ENCODE data around the gene CIAPIN1.

CIAPIN1 gene

DNA sequence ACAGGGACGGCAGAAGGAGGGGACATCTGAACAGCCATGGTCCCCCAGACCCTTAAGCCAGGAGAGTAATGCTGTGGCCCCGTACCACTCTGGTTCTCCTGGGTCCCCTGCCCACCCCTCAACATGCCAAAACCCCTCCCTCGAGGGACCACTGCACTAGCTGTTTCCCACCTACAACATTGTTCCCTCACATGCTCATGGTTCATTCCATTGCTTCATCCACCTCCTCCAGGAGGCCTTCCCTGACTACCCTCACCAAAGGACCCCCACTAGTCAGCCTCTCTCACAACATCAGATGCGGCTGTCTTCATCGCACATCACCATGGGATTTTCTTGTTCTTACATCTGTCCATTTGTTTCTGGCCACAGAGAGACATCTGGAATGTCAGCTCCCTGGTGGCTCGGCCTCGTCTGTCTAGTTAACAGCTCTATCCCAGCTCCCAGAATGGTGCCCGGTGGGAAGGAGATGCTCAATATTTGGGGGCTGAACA is 37.4 kb upstream of the CIAPIN1 start:
- Histone ChIP-seq H3K27me3 (ENCODE audit: insufficient read depth, low read length, poor library complexity) (no peaks in the 10 kb centered on the region), H3K27ac (ENCODE audit: low read length) (no peak overlapping the region), H3K9me3 (ENCODE audit: insufficient read depth, low read length, severe bottlenecking) (no peaks in the 10 kb centered on the region), H4K20me1 (ENCODE audit: insufficient read depth, low read length) (peaks cover 15% of the 10 kb centered on the region; the same call in 1 of the 2 replicates), H3K4me1 (ENCODE audit: insufficient read depth, low read length) (peaks cover 17% of the 10 kb centered on the region), H3K79me2 (ENCODE audit: insufficient read depth, low read length) (no peaks in the 10 kb centered on the region), H3K36me3 (ENCODE audit: insufficient read depth, low read length) (no peaks in the 10 kb centered on the region), H3K4me2 (ENCODE audit: insufficient read depth, low read length) (peak overlapping the region; percentile 80; the same call in 1 of the 2 replicates), H3K9ac (ENCODE audit: low read depth, low read length) (no peak overlapping the region), H2AFZ (ENCODE audit: low read depth, low read length) (no peak overlapping the region), H3K4me3 (ENCODE audit: low read depth in 1 of 2, low read length in 2 of 2) (no peak overlapping the region)
- no peak for ATAC-seq (ENCODE audit: insufficient read depth, low read depth)
- DNase-seq, result no peak
- no peak for TF ChIP-seq EZH2 (IDR thresholded peaks at IDR 0.05; ENCODE audit: borderline replicate concordance, low read depth, low read length, severe bottlenecking)
- TF ChIP-seq, protein P1, sequence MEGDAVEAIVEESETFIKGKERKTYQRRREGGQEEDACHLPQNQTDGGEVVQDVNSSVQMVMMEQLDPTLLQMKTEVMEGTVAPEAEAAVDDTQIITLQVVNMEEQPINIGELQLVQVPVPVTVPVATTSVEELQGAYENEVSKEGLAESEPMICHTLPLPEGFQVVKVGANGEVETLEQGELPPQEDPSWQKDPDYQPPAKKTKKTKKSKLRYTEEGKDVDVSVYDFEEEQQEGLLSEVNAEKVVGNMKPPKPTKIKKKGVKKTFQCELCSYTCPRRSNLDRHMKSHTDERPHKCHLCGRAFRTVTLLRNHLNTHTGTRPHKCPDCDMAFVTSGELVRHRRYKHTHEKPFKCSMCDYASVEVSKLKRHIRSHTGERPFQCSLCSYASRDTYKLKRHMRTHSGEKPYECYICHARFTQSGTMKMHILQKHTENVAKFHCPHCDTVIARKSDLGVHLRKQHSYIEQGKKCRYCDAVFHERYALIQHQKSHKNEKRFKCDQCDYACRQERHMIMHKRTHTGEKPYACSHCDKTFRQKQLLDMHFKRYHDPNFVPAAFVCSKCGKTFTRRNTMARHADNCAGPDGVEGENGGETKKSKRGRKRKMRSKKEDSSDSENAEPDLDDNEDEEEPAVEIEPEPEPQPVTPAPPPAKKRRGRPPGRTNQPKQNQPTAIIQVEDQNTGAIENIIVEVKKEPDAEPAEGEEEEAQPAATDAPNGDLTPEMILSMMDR (IDR thresholded peaks at IDR 0.05; ENCODE audit: borderline replicate concordance, extremely low read depth, low read length, poor library complexity, severe bottlenecking), result no peak

DNA sequence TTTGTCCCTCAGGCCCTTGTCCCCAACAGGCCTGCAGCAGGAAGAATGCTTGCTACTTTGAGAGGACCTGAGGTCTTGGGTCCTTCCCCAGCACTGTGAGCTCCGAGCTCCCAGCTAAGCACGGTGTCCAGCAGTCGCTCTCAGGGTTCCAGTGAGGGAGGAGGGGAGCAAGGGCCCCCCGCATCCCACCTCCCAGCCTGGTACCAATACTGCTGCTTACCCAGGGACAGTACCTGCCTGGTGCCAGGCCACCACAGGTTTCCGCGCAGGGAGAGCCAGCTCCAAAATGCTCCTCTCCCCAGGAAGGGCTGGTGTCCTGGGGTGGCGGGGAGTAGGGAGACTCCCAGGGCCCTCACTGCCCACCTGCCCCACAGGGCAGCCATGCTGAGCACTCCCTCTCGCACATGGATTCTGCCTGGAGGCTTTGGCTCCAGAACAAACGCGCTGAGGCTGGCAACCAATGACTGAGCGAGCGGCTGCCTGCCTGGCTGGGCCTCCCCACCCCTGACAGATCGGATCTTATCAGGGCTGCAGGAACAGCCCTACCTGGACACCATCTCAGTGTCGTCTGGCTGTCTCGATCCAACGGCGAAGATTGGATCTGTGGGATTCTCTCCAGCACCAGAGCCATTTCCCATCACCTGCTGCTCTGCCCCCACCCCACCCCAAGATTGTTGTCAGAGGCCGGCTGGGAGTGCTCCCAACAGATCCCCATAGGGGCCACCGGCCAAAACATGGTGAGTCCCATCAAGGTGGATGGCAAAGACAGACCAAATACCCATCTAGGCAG is 36.7 kb upstream of the CIAPIN1 start:
- no peaks in the 10 kb centered on the region for H3K79me2 ChIP-seq (ENCODE audit: insufficient read depth, low read length)
- no peak overlapping the region for H3K4me2 ChIP-seq (ENCODE audit: insufficient read depth, low read length)
- H3K27ac ChIP-seq (ENCODE audit: low read length), result no peak overlapping the region
- H3K4me3 ChIP-seq (ENCODE audit: low read depth in 1 of 2, low read length in 2 of 2), result no peak overlapping the region
- peaks cover 15% of the 10 kb centered on the region; the same call in 1 of the 2 replicates for H4K20me1 ChIP-seq (ENCODE audit: insufficient read depth, low read length)
- H3K36me3 ChIP-seq (ENCODE audit: insufficient read depth, low read length), result no peaks in the 10 kb centered on the region
- DNase-seq (no peak), ATAC-seq (ENCODE audit: insufficient read depth, low read depth) (no peak)
- no peak overlapping the region for H2AFZ ChIP-seq (ENCODE audit: low read depth, low read length)
- H3K9ac ChIP-seq (ENCODE audit: low read depth, low read length), result no peak overlapping the region
- H3K27me3 ChIP-seq (ENCODE audit: insufficient read depth, low read length, poor library complexity), result no peaks in the 10 kb centered on the region
- H3K9me3 ChIP-seq (ENCODE audit: insufficient read depth, low read length, severe bottlenecking), result no peaks in the 10 kb centered on the region
- TF ChIP-seq EZH2 (IDR thresholded peaks at IDR 0.05; ENCODE audit: borderline replicate concordance, low read depth, low read length, severe bottlenecking), result no peak
- TF ChIP-seq, protein P1 (IDR thresholded peaks at IDR 0.05; ENCODE audit: borderline replicate concordance, extremely low read depth, low read length, poor library complexity, severe bottlenecking), result no peak
- H3K4me1 ChIP-seq (ENCODE audit: insufficient read depth, low read length), result peaks cover 17% of the 10 kb centered on the region

DNA sequence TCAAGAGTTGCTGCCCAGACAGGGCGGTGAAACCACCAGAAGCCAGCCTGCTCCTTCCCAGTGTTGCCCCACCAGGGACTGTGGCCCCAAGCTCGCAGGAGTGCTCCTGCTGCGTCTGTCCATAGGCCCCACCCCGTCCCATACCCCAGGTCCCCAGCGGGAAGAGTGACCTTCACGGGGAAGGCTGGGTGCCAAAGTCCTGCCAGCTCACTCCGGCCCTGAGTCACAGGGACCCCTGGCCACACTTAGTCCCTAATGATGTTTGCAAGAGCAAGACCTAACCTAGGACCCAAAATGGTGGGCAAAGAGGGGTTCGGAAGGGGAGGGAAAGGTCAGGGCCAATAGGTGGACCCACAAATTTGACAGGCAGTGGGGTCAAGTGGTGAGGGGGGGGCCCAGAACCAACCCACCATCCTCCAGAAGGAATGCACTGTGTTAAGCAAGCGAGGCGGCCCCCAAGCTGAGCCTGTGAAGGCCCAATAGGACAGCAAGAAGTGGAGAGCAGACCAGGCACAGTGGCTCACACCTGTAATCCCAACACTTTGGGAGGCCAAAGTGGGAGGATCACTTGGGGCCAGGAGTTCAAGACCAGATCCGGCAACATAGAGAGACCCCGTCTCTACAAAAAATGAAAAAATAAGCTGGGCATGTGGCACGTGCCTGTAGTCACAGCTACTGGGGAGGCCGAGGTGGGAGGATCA is 35.8 kb upstream of the CIAPIN1 start:
- Histone ChIP-seq H3K9ac (ENCODE audit: low read depth, low read length) (no peak overlapping the region), H3K4me3 (ENCODE audit: low read depth in 1 of 2, low read length in 2 of 2) (no peak overlapping the region), H2AFZ (ENCODE audit: low read depth, low read length) (no peak overlapping the region), H3K4me1 (ENCODE audit: insufficient read depth, low read length) (peaks cover 17% of the 10 kb centered on the region), H3K79me2 (ENCODE audit: insufficient read depth, low read length) (no peaks in the 10 kb centered on the region), H3K27ac (ENCODE audit: low read length) (no peak overlapping the region), H3K27me3 (ENCODE audit: insufficient read depth, low read length, poor library complexity) (no peaks in the 10 kb centered on the region), H3K4me2 (ENCODE audit: insufficient read depth, low read length) (no peak overlapping the region), H4K20me1 (ENCODE audit: insufficient read depth, low read length) (peaks cover 15% of the 10 kb centered on the region; the same call in 1 of the 2 replicates), H3K9me3 (ENCODE audit: insufficient read depth, low read length, severe bottlenecking) (no peaks in the 10 kb centered on the region), H3K36me3 (ENCODE audit: insufficient read depth, low read length) (no peaks in the 10 kb centered on the region)
- no peak for TF ChIP-seq EZH2 (IDR thresholded peaks at IDR 0.05; ENCODE audit: borderline replicate concordance, low read depth, low read length, severe bottlenecking)
- TF ChIP-seq, protein P1 (IDR thresholded peaks at IDR 0.05; ENCODE audit: borderline replicate concordance, extremely low read depth, low read length, poor library complexity, severe bottlenecking), result no peak
- ATAC-seq (ENCODE audit: insufficient read depth, low read depth) (no peak), DNase-seq (no peak)
